T-helper 9 cell (primary cell): ENCODE measurements around the gene CYFIP1.
"Not testable (repeated sequence)": the region's sequence is repeated elsewhere in the genome, so short reads cannot be mapped to it uniquely, and the experiment has no call there.

Source experiments
- DNase-seq: peaks from one replicate; pipeline ENCODE4 v3.0.0-alpha.2; 2020
- total RNA-seq, 2 donors: gene quantifications; one replicate each; lab custom pipeline; 2026; lab: John Stamatoyannopoulos, UW

CYFIP1 gene
- total RNA-seq = 28.0 to 40.9 reads per million in 2 donors

DNA sequence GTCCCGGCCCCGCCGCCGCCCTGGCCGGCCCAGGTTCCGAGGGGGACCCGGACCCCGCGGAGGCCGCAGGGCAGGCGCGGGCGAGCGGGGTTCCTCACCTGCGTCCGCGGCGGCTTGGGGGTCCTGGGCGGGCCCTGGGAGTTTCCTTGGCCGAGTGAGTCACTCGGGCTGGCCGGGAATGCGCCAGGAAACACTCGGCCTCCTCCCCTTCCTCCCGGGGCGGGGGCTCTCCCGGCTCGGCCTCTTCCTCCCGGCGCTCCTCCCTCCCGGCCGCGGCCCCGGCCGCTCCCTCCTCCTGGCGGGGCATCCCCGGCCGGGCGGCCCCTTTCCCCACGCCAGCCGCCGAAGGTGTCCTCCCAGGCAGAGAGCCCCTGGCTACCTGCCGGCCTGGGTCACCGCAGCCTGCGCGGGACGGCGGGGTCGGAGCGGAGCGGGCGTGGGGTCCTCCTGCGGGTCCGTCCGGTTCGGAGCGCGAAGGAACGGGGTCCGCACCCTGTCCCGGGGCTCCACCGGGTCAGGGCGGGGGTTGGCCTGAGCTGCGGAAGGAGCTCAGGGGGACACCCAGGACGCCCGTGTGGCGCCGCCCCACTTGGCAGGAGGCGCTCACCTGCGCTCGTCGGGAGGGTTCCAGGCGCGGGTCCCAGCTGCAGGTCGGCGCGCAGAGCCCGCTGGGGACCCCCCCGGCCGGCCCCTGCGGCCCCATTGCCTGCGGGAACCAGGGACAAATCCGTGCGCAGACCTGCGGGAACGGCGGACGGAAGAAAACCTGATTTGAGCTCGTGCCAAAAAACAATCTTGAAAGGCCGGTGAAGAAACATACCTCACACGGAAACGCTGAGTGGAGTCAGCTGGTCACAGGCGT is at the start of gene CYFIP1:
Gene CYFIP1, minus strand, starts transcription at position 180 of the 862 bp plus-strand sequence. CDS start 33,083 bp downstream, outside the sequence.
- DNase-seq = peak; percentile 6

DNA sequence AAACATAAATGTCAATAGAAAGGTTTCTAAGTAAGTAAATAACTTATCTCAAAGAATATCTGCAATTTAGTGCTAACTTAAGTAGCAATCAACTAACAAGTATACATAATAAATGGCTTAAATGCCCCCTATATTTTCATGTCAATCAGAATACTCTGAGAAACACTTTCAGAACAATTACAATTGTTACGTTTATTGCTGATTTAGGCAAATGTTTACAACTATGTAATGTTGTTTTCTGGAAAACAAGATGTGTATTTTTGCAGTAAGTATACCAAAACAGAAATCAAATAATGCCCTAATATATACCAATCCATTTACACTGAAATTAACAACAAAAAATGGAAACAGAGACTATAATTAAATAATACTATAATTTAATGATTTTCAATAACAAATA is 46.0 kb upstream of the CYFIP1 start:
- DNase-seq = no peak

GRCh38 chr15:23022156-23022555 is 42.0 kb upstream of the CYFIP1 start:
- no peak for DNase-seq

GRCh38 chr15:23014394-23015000 is 34.3 kb upstream of the CYFIP1 start:
- no peak for DNase-seq

GRCh38 chr15:23013681-23014080 is 33.5 kb upstream of the CYFIP1 start:
- DNase-seq = no peak

DNA sequence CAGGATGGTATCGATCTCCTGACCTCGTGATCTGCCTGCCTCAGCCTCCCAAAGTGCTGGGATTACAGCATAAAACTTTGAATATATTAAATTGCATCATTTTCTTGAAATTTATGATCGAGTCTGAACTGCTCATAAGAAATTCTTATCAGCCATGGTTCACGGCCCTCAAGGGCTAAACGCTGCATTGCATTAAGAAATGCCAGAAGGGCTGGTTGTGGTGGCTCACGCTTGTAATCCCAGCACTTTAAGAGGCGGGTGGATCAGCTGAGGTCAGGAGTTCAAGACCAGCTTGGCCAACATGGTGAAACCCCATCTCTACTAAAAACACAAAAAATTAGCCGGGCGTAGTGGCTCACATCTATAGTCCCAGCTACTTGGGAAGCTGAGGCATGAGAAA is 32.4 kb upstream of the CYFIP1 start:
- DNase-seq = not testable (repeated sequence)

- no peak for DNase-seq
Observed at GRCh38 chr15:23003736-23004135, 23.6 kb upstream of the CYFIP1 start.

DNA sequence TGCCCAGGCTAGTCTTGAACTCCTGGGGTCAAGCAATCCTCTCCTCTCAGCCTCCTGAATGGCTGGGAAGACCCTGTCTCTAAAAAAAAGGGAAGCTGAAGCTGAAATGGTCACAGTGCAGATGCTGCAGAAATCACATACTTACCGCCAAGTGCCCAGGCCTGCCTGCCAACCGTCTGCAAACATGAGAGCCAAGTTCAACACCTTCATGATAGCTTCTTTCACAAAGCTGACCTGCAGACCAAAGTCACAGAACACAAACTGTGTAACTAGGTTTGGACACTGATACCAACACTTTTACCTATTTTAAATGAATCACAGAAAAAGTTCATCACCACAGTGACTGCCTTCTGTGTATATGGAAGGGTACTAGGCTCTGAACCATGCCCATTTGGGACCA is 22.8 kb upstream of the CYFIP1 start:
- DNase-seq = no peak

DNA sequence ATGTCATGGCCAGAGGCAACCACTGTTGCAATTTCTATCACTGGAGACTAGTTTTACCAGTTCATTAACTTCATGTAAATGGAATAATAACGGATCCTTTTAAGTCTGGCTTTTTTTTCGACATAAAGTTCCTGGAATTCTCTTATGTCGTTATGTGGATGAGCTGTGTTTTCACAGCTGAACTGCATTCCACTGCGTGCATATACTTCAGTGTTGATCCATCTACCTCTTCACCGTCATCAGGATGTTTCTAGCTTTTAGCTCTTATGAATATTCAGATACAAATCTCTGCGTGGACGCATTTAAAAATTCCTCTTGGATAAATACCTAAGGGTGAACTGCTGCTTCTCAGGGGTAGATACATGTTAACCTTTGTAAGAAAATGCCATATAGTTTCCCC is 15.6 kb upstream of the CYFIP1 start:
- no peak for DNase-seq

DNA sequence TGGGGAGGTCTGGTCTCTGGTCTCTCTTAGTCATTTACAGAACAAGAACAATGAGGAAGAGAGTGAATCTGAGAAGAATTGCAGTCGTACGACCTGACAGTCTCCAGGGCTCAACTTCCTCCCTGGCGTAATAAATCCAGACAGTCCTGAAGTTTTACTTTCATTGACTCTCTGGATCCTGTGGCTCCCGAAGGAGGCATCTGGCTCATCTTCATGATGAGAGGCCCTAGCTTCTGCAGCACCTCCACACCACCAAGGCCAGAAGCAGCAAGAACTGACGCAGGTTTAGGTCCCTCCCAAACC is 11.8 kb upstream of the CYFIP1 start:
- no peak for DNase-seq

DNA sequence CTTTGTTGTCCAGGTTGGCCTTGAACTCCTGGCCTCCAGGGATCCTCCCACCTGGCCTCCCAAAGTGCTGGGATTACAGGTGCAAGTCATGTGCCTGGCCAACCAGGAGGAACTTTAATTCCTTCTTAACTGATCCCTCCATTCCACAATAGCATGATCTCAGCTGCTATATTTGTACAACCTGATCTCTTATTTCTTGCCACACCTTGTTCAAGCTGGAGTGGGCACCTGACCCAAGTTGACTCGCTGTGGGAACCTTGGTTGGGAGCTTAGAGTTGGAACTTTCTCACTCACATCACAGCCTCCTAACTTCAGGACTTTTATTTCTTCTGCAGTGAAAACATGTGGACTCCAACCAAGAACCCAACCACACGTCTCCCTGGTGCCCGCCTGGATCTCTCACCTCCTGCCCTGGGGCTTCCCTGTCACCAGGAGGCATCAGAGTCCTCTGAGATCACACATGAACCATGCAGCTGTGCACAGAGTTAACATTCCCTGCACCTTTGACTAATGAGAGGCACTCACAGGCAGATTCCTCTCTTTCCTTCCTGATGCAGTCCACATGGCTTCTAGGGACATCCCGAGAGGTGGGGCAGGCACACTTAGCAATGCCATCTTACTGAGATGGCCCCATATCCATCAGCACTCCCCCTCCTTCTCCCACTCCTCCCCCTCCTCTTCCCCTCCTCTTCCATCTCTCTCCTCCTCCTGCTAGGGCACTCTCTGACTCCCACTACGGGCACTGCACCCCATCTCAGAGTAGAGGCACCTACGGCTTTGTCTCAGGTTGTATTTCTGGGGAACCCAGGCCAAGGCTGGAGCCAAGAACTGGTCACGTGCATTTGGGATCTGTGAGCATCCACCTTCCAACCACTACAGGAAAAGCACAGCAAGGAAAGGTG is 9.7 kb upstream of the CYFIP1 start:
- DNase-seq = no peak

GRCh38 chr15:22988811-22989210 is 8.6 kb upstream of the CYFIP1 start:
- no peak for DNase-seq

DNA sequence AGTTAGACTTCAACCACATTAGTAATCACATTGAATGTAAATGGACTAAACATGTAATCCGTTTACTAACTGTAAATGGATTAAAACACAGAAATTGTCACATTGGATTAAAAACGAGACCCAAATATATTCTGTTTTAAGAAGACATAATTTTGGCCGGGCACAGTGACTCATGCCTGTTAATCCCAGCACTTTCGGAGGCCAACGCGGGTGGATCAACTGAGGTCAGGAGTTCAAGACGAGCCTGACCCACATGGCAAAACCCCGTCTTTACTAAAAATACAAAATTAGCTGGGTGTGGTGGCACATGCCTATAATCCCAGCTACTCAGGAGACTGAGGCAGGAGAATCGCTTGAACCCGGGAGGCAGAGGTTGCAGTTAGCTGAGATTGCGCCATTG is 1.8 kb upstream of the CYFIP1 start:
- not testable (repeated sequence) for DNase-seq

DNA sequence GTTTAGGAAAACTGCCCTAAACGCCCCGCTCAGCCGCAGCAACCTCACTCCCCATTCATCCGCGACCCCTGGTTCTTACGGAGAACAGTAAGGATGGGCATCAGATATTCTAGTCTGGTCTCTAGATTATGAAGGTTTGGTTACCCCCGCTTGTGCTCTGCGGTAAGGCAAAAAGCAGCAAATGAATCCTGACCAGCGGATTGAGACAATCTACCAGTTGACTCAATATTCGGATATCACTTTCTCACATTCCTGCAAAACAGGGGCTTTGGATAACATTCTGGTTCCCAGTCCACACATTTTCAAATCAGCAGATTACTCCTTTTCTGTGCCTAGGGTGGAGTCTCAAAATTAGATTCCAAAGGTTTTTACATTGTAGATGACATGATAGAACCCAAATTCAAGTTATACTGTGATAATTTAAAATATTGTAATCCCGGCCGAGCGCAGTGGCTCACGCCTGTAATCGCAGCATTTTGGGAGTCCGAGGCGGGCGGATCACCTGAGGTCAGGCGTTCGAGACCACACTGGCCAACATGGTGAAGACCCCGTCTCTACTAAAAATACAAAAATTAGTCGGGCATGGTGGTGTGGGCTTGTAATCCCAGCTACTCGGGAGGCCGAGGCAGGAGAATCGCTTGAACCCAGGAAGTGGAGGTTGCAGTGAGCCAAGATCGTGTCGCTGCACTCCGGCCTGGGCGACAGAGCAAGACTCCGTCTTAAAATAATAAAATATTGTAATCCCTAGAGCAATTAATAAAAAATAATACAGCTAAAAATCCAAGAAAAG is 1.1 kb upstream of the CYFIP1 start:
- DNase-seq = no peak

GRCh38 chr15:22979238-22980188 is 655 bp downstream of the CYFIP1 start:
- DNase-seq = peak; percentile 8

DNA sequence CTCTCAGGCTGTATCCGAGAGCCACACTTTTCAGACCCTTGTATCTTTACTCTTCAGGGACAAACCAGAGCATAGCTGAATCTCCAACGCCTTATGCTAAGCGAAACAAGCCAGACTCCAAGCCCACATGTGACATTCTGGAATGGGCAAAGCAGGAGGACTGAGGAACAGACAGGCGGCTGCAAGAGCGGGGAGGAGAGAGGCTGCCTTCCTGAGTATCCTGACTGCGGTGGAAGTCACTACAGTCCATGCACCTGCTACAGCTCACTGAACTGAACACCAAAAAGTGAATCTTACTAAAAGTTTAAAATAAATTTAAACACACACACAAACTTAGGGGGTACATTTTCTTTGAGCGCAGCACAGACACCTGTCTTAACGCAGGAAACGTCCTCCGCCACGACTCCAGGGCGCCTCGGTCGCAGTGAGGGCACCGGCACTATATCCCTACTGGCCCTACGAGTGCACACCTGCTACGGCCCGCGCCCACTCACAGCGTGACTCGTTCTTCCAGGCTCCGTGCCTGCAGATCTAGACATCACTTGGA is 1.4 kb downstream of the CYFIP1 start:
- no peak for DNase-seq

GRCh38 chr15:22974745-22975144 is 5.4 kb downstream of the CYFIP1 start:
- DNase-seq = no peak

- DNase-seq = no peak
Observed at GRCh38 chr15:22973987-22974386, 6.2 kb downstream of the CYFIP1 start.

DNA sequence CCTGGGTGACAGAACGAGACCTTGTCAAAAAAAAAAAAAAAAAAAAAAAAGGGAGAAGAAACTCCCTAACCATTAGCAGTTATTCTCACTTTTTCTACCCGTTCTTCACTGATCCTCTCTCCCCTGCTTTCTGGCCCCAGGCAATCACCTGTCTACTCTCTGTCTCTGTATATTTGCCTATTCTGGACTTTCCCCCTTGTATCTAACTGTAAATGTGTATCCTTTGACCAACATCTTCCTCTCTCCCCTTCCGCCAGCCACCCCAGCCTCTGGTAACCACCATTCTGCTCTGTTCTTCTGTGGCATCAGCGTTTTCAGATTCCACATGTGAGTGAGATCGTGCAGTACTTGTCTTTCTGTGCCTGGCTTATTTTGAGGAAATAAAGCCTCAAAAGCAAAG is 6.9 kb downstream of the CYFIP1 start:
- DNase-seq = no peak

- no peak for DNase-seq
Observed at GRCh38 chr15:22969489-22969888, 10.7 kb downstream of the CYFIP1 start.

- no peak for DNase-seq
Observed at GRCh38 chr15:22968366-22968765, 11.8 kb downstream of the CYFIP1 start.
